ENCODE results near the gene SPOCK1.

GRCh38 chr5:137291031-137291430, 208.1 kb downstream of the SPOCK1 start:
- TF ChIP-seq CTCF (conservative IDR thresholded peaks at IDR 0.05 in 1 of 2, IDR thresholded peaks at IDR 0.05 in 1 of 2; ENCODE audit: extremely low read depth in 1 of 2, insufficient read depth in 1 of 2, low read depth in 1 of 2, low read length in 2 of 2) = no peak
- no peak for TF ChIP-seq EZH2 (IDR thresholded peaks at IDR 0.05; ENCODE audit: borderline replicate concordance, low read length)
